Effector memory CD4-positive, alpha-beta T cell (primary cell): ENCODE results near the gene DAPK3.

Experiments used
- DNase-seq, 3 donors: peaks; one replicate each; pipeline ENCODE4 v3.0.0-alpha.2; 2020
- H3K27ac ChIP-seq: 2 replicates; pipeline ENCODE4 v1.7.0; 2013; ENCODE audit warnings: mild to moderate bottlenecking, low read length, moderate library complexity; ENCODE audit not compliant: insufficient read depth, poor library complexity, severe bottlenecking
- H3K27me3 ChIP-seq: replicated peaks from 2 replicates; pipeline ENCODE4 v1.7.0; 2013; ENCODE audit warnings: mild to moderate bottlenecking, low read length; ENCODE audit not compliant: insufficient read depth, control insufficient read depth, poor library complexity, severe bottlenecking
- H3K36me3 ChIP-seq: 2 replicates; pipeline ENCODE4 v1.7.0; 2013; ENCODE audit warnings: mild to moderate bottlenecking, low read length, moderate library complexity; ENCODE audit not compliant: control insufficient read depth, insufficient read depth
- H3K4me1 ChIP-seq: 2 replicates; pipeline ENCODE4 v1.7.0; 2013; ENCODE audit warnings: low read length, mild to moderate bottlenecking; ENCODE audit not compliant: control insufficient read depth, insufficient read depth, poor library complexity, severe bottlenecking
- H3K4me3 ChIP-seq: 2 replicates; pipeline ENCODE4 v1.7.0; 2013; ENCODE audit warnings: low read length, low read depth, mild to moderate bottlenecking; ENCODE audit not compliant: insufficient read depth, poor library complexity, severe bottlenecking
- H3K9me3 ChIP-seq: 2 replicates; pipeline ENCODE4 v1.7.0; 2013; ENCODE audit warnings: mild to moderate bottlenecking, low read length, moderate library complexity; ENCODE audit not compliant: control insufficient read depth

DAPK3 gene

GRCh38 chr19:3983936-3984583 lies 13.2 kb upstream of the DAPK3 start:
- H3K27ac ChIP-seq, result peak overlapping the region; percentile 78
- DNase-seq, result no peak
- H3K36me3 ChIP-seq, result peaks cover 52% of the 10 kb centered on the region
- no peaks in the 10 kb centered on the region for H3K27me3 ChIP-seq
- peaks cover 29% of the 10 kb centered on the region for H3K4me1 ChIP-seq
- peak overlapping the region; percentile 99 for H3K4me3 ChIP-seq
- H3K9me3 ChIP-seq, result no peaks in the 10 kb centered on the region

- peaks cover 29% of the 10 kb centered on the region for H3K4me1 ChIP-seq
These were observed 12.6 kb upstream of the DAPK3 start for GRCh38 chr19:3983542-3983914.

DNA sequence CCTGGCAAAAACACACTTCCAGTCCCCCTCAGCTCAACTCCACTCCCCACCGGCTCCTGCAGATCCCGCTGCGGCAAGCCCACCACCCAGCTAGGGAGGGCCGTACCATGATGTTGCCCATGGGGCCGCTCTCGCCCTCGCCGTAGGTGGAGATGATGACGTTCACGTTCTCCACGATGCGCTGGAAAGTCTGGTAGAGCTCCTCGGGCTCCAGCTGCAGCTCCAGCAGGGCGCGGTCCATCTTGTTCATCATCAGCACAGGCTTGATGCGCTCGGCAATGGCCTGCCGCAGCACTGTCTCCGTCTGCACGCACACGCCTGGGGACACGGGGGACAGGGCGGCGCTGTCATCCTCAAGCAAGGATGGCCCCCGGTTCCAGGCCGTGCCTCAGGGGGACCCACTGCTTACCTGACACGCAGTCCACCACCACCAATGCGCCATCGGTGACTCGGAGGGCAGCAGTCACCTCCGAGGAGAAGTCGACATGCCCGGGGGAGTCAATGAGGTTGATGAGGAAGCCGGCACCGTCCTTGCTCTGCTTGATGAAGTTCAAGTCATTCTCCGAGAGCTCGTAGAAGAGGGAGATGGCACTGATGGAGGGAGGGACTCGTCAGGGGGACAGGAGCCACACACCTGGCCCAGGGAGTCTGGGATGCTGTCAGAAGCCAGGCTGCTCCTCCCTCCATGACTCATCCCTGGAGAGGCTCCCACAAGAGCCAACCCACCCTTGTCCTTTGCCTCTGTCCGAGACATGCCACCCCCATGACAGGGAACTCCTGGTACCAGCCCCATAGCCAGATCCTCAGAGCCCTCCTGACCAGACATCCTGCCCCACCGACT lies 12.0 kb upstream of the DAPK3 start:
- H3K4me3 ChIP-seq, result no peak overlapping the region
- DNase-seq, result no peak
- no peaks in the 10 kb centered on the region for H3K27me3 ChIP-seq
- no peaks in the 10 kb centered on the region for H3K9me3 ChIP-seq
- H3K36me3 ChIP-seq, result peaks cover 61% of the 10 kb centered on the region
- H3K4me1 ChIP-seq, result peaks cover 25% of the 10 kb centered on the region
- peak overlapping the region; percentile 78 for H3K27ac ChIP-seq

More at GRCh38 chr19:3983542-3983914, 12.6 kb upstream of the DAPK3 start:
- peak overlapping the region; percentile 78 for H3K27ac ChIP-seq
- H3K4me3 ChIP-seq, result peak overlapping the region; percentile 99
- H3K9me3 ChIP-seq, result no peaks in the 10 kb centered on the region
- DNase-seq, result no peak
- H3K36me3 ChIP-seq, result peaks cover 55% of the 10 kb centered on the region
- H3K27me3 ChIP-seq, result no peaks in the 10 kb centered on the region

GRCh38 chr19:3981736-3982681 lies 11.1 kb upstream of the DAPK3 start:
- H3K27me3 ChIP-seq, result no peaks in the 10 kb centered on the region
- H3K27ac ChIP-seq, result no peak overlapping the region
- peaks cover 22% of the 10 kb centered on the region for H3K4me1 ChIP-seq
- no peak for DNase-seq
- H3K9me3 ChIP-seq, result no peaks in the 10 kb centered on the region
- H3K36me3 ChIP-seq, result peaks cover 70% of the 10 kb centered on the region
- H3K4me3 ChIP-seq, result no peak overlapping the region

DNA sequence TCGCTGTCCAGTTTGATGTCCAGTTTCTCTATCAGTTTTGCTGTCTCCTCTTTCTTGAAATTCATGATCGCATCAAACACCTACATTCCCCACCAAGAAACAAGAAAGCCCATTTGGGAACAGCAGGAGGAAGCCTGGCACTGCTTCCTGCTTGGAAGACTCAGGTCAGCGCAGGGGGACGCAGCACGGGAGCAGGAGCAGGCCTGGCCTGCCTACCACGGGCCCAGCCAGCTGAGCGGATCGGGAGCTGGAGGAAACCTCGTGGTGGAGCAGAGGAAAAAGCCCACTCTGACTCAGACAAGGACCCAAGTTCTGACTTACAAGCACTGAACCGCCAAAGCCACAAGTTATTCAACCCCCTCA lies 10.5 kb upstream of the DAPK3 start:
- H3K27ac ChIP-seq, result no peak overlapping the region
- peaks cover 77% of the 10 kb centered on the region for H3K36me3 ChIP-seq
- H3K4me1 ChIP-seq, result peaks cover 16% of the 10 kb centered on the region
- no peaks in the 10 kb centered on the region for H3K27me3 ChIP-seq
- DNase-seq, result no peak
- no peaks in the 10 kb centered on the region for H3K9me3 ChIP-seq
- no peak overlapping the region for H3K4me3 ChIP-seq

- H3K27ac ChIP-seq, result no peak overlapping the region
- no peaks in the 10 kb centered on the region for H3K9me3 ChIP-seq
- DNase-seq, result no peak
- no peak overlapping the region for H3K4me3 ChIP-seq
- H3K4me1 ChIP-seq, result peaks cover 11% of the 10 kb centered on the region
- no peaks in the 10 kb centered on the region for H3K27me3 ChIP-seq
- peaks cover 84% of the 10 kb centered on the region for H3K36me3 ChIP-seq
These were observed 9.7 kb upstream of the DAPK3 start for GRCh38 chr19:3980353-3981251.

- H3K36me3 ChIP-seq, result peaks cover 86% of the 10 kb centered on the region
- no peak overlapping the region for H3K27ac ChIP-seq
- no peak overlapping the region for H3K4me3 ChIP-seq
- H3K9me3 ChIP-seq, result no peaks in the 10 kb centered on the region
- no peaks in the 10 kb centered on the region for H3K27me3 ChIP-seq
- peaks cover 9% of the 10 kb centered on the region for H3K4me1 ChIP-seq
- no peak for DNase-seq
These were observed 8.9 kb upstream of the DAPK3 start for GRCh38 chr19:3979674-3980352.

DNA sequence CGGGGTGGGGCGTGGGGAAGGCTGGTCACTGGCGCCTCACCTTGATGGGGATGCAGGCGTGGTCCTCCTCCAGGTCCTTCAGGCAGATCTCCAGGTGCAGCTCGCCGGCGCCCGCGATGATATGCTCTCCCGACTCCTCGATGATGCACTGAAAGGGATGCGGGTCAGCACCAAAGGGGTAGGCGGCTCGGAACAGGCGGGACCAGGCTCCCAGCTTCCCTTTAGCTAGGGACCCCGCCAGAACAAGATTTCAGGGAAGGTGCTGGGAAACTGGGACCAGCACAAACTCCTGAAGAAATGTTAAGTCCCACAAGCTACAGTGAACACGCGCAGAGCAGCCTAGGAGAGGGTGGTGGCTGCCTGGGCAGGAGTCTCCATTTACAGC lies 8.4 kb upstream of the DAPK3 start:
- Histone ChIP-seq H3K27ac (no peak overlapping the region), H3K36me3 (peaks cover 86% of the 10 kb centered on the region), H3K4me1 (peaks cover 8% of the 10 kb centered on the region), H3K27me3 (no peaks in the 10 kb centered on the region), H3K9me3 (no peaks in the 10 kb centered on the region), H3K4me3 (no peak overlapping the region)
- DNase-seq, result no peak

GRCh38 chr19:3978145-3978544 lies 7.2 kb upstream of the DAPK3 start:
- Histone ChIP-seq H3K4me3 (no peak overlapping the region), H3K4me1 (no peaks in the 10 kb centered on the region), H3K36me3 (peaks cover 75% of the 10 kb centered on the region), H3K27me3 (no peaks in the 10 kb centered on the region), H3K27ac (no peak overlapping the region), H3K9me3 (no peaks in the 10 kb centered on the region)
- no peak for DNase-seq
